Activated T-helper 1 cell treated with anti-CD3 and anti-CD28 coated beads, Interleukin-2, amount 50 U/mL, for 16 hours (primary cell): ENCODE data around the gene TULP3.

Experiments used
- DNase-seq, 2 donors: peaks; one replicate each; pipeline ENCODE4 v3.0.0-alpha.2; 2020; ENCODE audit warnings: low read depth in 1 of 2, low spot score in 1 of 2

The TULP3 gene

DNA sequence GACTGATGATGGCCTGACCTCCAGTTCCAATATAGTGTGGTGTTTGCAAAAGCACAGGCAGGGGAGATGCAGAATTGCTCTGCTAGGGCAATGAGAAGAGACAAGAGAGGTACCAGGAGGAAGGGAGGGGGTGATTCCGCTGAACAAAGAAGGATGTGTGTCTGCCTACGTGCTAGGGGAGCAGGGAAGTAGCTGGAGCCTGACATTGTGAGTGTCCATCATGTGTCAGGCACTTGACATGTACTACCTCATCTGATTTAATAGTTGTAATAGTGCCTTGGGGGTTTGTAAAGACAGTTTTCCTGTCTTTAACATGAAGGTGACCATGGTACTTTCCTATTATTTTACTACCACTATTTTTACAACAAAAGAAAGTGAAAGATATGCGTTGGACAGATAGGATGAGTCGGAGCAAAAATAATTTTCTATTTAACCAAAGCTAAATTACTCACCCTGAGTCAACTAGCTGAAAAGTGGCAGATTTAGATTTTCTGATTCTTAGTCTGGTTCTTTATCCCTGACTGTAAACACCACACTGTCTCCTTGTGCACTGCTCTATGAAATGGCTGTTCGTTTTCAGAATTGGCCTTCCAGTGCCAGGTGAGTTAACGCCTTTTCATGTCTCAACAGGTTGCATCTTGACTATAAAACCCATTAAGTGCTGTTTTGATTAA, 34.8 kb downstream of the TULP3 start:
- DNase-seq = no peak

DNA sequence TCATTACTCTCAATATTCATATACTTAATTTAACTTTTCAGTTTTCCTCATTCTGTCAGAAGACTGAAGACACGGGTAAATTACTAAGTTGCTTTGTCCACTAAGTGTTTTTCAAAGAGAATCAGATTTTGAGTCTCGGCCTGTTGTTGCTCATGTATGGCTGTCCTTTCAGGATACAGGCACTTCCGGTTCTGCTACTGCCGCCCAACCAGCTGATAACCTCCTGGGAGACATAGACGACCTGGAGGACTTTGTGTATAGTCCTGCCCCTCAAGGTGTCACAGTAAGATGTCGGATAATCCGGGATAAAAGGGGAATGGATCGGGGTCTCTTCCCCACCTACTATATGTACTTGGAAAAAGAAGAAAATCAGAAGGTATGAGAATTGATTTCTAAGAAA, 40.2 kb downstream of the TULP3 start:
- DNase-seq = no peak

GRCh38 chr12:2933586-2933985, 42.9 kb downstream of the TULP3 start:
- DNase-seq = no peak

DNA sequence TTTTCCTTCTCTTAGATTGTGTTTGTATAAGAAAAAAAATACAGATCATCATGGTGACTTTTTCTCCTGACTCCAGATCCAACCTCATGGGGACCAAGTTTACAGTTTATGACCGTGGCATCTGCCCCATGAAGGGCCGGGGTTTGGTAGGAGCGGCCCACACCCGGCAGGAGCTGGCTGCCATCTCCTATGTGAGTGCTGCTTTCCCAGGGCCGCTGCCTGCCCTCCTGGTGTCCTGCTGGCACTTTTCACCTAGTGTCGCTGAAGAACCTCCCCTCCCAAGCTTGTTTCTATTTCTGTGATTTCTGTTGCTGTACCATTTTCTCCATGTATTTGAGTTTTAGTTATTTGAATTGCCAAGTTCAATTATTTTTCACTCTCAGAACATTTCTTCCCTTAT, 43.7 kb downstream of the TULP3 start:
- DNase-seq = no peak

GRCh38 chr12:2936301-2936700, 45.6 kb downstream of the TULP3 start:
- DNase-seq = no peak

DNA sequence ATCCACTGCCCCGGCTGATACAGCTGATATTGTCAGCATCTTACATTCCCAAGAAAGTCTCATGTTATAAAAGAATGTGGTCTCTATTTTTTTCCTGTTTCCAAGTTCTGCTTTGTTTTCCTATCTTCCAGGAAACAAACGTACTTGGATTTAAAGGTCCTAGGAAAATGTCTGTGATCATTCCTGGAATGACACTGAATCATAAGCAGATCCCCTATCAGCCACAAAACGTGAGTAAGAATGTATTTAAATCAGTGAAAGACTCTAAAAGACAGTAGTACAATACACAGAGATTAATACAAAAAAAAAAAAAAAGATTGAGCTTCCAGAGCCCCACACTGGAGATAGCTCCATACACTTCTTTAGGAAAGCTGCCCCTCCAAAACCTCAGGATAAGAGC, 46.8 kb downstream of the TULP3 start:
- no peak for DNase-seq

- DNase-seq = no peak
Observed at GRCh38 chr12:2939191-2939590, 48.5 kb downstream of the TULP3 start.

DNA sequence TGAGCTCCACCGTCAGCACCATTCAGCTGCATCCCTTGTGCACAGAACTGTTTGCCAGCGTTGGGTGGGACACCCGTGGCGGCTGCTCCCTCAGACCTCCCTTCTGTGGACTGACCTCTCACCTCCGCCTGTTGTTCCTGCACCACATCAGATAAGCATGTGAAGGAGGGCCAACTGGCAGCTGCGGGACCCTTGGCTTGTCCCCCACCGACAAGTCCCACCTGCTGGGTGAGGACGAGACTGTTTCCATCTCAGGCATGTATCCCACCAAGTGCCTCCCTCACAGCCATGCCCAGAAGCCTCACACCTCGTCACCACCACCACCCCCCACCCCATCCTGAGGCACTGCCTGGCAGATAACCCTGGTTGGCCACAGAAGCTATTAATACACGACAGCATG, 49.9 kb downstream of the TULP3 start:
- DNase-seq = no peak

GRCh38 chr12:2941524-2941923, 50.8 kb downstream of the TULP3 start:
- DNase-seq = no peak

- peak; percentile 22 to 23 for DNase-seq
Observed at GRCh38 chr12:2944401-2945047, 53.8 kb downstream of the TULP3 start.

DNA sequence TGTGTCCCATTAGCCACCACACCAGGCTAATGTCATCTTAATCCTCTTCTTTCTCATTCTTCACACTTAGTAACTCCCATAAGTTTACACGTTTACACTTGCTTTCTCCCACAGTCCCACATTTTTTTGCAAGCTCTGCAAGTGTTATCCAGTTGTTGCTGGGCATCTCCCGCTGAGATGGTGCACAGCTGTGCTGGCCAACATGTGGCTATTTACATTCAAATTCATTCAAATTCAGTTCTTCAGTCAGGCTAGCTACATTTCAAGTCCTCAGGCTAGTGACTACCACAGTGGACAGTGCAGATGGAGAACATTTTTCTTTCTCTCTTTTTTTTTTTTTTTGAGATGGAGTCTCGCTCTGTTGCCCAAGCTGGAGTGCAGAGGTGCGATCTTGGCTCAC, 58.7 kb downstream of the TULP3 start:
- DNase-seq = no peak

- DNase-seq = no peak
Observed at GRCh38 chr12:2955888-2956287, 65.2 kb downstream of the TULP3 start.

DNA sequence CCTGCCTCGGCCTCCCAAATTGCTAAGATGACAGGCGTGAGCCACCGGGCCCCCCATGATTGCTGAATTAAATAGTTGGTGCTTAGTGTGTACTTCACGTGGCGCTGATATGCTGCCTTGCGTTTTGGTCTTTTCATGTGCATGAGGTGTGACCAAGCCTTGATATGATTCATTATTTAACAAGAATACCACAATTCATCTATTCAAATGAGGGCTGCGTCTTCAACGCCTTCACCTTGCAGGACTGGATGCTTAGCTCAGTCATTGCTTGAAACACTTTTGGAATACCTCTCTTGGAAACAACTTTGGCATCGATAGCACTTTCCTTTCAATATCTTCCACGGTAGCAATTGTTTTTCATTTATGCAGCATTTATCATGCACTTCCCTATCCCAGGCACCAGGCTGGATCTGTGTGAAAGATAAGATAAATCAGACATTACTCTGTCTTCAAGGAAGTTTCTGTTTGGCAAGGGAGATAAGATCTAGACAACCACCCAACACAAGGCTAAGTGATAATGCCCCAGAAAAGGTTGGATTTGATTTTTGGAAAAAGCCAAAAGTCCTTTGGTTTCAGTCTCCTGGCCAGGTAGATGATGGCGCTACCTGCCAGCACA, 67.2 kb downstream of the TULP3 start:
- no peak for DNase-seq

- DNase-seq = no peak
Observed at GRCh38 chr12:2958432-2959191, 67.9 kb downstream of the TULP3 start.

DNA sequence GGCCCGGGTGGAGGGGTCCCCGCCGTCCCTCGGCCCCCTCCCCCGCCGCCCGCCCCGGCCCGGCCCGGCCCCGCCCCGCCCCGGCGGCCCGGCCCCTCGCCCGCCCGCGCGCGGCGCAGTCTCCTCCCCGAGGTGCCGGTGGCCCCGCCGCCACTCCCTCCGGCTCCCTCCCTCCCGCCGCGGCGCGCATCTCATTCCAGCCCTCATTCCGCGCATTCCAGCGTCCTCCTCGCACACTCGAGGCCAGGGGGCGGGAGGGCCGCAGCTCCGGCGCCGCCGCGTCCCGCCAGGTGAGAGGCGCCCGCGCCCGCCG, 68.5 kb downstream of the TULP3 start, which contains the start of gene TEAD4:
TEAD4 (plus strand) TSS at position 206 of the 313 bp plus-strand sequence.
- no peak for DNase-seq

- no peak for DNase-seq
Observed at GRCh38 chr12:2959505-2960389, 69.1 kb downstream of the TULP3 start.

DNA sequence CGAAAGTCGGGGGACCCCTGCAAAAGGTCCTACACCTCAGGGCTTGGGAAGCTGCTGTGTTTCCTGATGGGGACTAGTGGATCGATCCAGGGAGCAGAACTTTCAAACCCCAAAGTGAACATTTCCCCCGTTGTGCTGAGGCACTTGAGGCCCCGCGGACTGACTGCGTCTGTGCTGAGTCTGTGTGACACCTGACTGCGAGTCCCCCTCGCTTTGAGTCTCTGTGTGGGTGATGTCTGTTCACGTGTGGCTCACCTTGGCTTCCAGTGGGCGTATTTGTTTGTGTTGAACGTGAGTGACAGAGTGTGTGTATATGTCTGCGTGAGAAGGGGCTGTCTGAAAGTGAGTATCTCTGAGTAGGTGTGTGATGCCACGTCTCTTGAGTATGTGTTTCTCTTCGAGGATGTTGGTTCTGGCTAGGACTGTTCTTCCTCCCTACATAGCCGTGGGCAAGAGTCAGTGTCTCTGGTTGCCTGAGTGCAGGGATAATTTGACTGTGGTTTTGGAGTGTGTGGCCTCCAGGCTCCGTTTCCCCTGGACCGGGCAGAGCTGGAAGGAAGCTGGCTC, 69.8 kb downstream of the TULP3 start:
- no peak for DNase-seq

- DNase-seq = no peak
Observed at GRCh38 chr12:2960996-2961616, 70.4 kb downstream of the TULP3 start.

- DNase-seq = no peak
Observed at GRCh38 chr12:2961705-2962104, 71.0 kb downstream of the TULP3 start.

- no peak for DNase-seq
Observed at GRCh38 chr12:2963154-2963759, 72.6 kb downstream of the TULP3 start.
